GM23338 (cell line): Measurements from ENCODE around the gene CTNNA1. TPM values are rescaled to one million over a fixed set of nuclear protein-coding genes. Genes with fewer than 3 reads are reported as not detected.
"Not testable (repeated sequence)": the region's sequence is repeated elsewhere in the genome, so short reads cannot be mapped to it uniquely, and the experiment has no call there.

Source experiments
- ATAC-seq: fragments of 200-7000 bp; cut with Tn5 transposase; 3 replicates; pipeline ENCODE4 v1.9.1; 2020
- DNase-seq: peaks from one replicate; pipeline ENCODE4 v3.0.0-alpha.2; 2015; ENCODE audit warnings: low spot score
- H2AFZ ChIP-seq: fragments of 200-600 bp; sonication (generic); 2 replicates; pipeline ENCODE4 v1.8.0; 2016; ENCODE audit warnings: antibody characterized with exemption, mild to moderate bottlenecking, moderate library complexity
- H3F3A ChIP-seq: fragments of 200-600 bp; sonication (generic); replicated peaks from 2 replicates; pipeline ENCODE4 v1.8.0; 2017; ENCODE audit warnings: antibody characterized with exemption, mixed run types, low read depth
- H3K27ac ChIP-seq: fragments of 200-600 bp; sonication (generic); 2 replicates; pipeline ENCODE4 v1.6.1; 2016; ENCODE audit warnings: low read depth
- H3K27me3 ChIP-seq: fragments of 200-600 bp; sonication (generic); 2 replicates; pipeline ENCODE4 v1.8.0; 2016; ENCODE audit warnings: mild to moderate bottlenecking, mixed run types, moderate library complexity; ENCODE audit not compliant: insufficient read depth
- H3K36me3 ChIP-seq: fragments of 200-600 bp; sonication (generic); 2 replicates; pipeline ENCODE4 v1.8.0; 2016; ENCODE audit warnings: mild to moderate bottlenecking; ENCODE audit not compliant: insufficient read depth
- H3K4me1 ChIP-seq: fragments of 200-600 bp; sonication (generic); 2 replicates; pipeline ENCODE4 v1.8.0; 2016; ENCODE audit warnings: mild to moderate bottlenecking, moderate library complexity; ENCODE audit not compliant: insufficient read depth
- H3K4me2 ChIP-seq: fragments of 200-600 bp; sonication (generic); 2 replicates; pipeline ENCODE4 v1.7.1; 2017; ENCODE audit warnings: mixed run types
- H3K4me3 ChIP-seq: fragments of 200-600 bp; sonication (generic); 2 replicates; pipeline ENCODE4 v1.6.1; 2016; ENCODE audit warnings: mixed run types
- H3K79me2 ChIP-seq: fragments of 200-600 bp; sonication (generic); replicated peaks from 2 replicates; pipeline ENCODE4 v1.8.0; 2017; ENCODE audit warnings: mild to moderate bottlenecking; ENCODE audit not compliant: insufficient read depth
- H3K9me2 ChIP-seq: fragments of 200-600 bp; sonication (generic); 2 replicates; pipeline ENCODE4 v1.8.0; 2017; ENCODE audit not compliant: insufficient read depth
- H4K20me1 ChIP-seq: fragments of 200-600 bp; sonication (generic); replicated peaks from 2 replicates; pipeline ENCODE4 v1.8.0; 2017; ENCODE audit warnings: mild to moderate bottlenecking; ENCODE audit not compliant: insufficient read depth
- H3K27ac Mint-ChIP-seq: 2 replicates; pipeline ENCODE4 v1.8.0; 2020; ENCODE audit warnings: inconsistent platforms, mild to moderate bottlenecking, moderate library complexity, mixed read lengths
- H3K27me3 Mint-ChIP-seq: 3 replicates; pipeline ENCODE4 v1.8.0; 2022; ENCODE audit warnings: low read depth, mild to moderate bottlenecking, moderate library complexity, mixed read lengths, inconsistent platforms; ENCODE audit not compliant: insufficient read depth, poor library complexity
- H3K36me3 Mint-ChIP-seq: 3 replicates; pipeline ENCODE4 v1.8.0; 2021; ENCODE audit warnings: low read depth, mild to moderate bottlenecking, inconsistent platforms, moderate library complexity, mixed read lengths
- H3K4me1 Mint-ChIP-seq: 3 replicates; pipeline ENCODE4 v1.8.0; 2020; ENCODE audit warnings: mild to moderate bottlenecking, inconsistent platforms, mixed read lengths
- H3K4me3 Mint-ChIP-seq: 3 replicates; pipeline ENCODE4 v1.8.0; 2021; ENCODE audit warnings: moderate library complexity, mild to moderate bottlenecking, inconsistent platforms, mixed read lengths
- H3K9me3 Mint-ChIP-seq: 3 replicates; pipeline ENCODE4 v1.8.0; 2020; ENCODE audit warnings: moderate library complexity, mild to moderate bottlenecking, inconsistent platforms, mixed read lengths
- CTCF ChIP-seq, 2 experiments: fragments of 200-600 bp in 1 of 2; sonication (generic) in 1 of 2; conservative IDR thresholded peaks; 2 replicates each; pipeline versions ENCODE4 v1.5.1 to v1.6.1; 2016 to 2017; ENCODE audit warnings: antibody characterized with exemption in 2 of 2, low read depth in 2 of 2, mild to moderate bottlenecking in 2 of 2, moderate library complexity in 1 of 2
- ZNF114 ChIP-seq: fragments of 250-450 bp; sonication (Bioruptor Pico); IDR thresholded peaks from 2 replicates; pipeline ENCODE4 v1.5.0; 2020; ENCODE audit warnings: mild to moderate bottlenecking, moderate library complexity
- ZNF462 ChIP-seq: fragments of 250-450 bp; sonication (Bioruptor Pico); IDR thresholded peaks from 2 replicates; pipeline ENCODE4 v1.5.0; 2020; ENCODE audit warnings: mild to moderate bottlenecking, moderate library complexity
- polyA plus RNA-seq: library from polyadenylated mRNA; unstranded; fragments of >200 nt; fragmentation: Nextera tagmentation; extraction: Ambion mirVana; gene quantifications from 2 replicates; pipeline ENCODE4 v1.2.1, GENCODE V29; 2016
- total RNA-seq: library from RNA; depleted of rRNA; stranded (reverse); fragments of >200 nt; shearing (Covaris generic); gene quantifications from 2 replicates; pipeline ENCODE4 v1.2.3, GENCODE V29; 2014

Gene CTNNA1
- total and polyA plus RNA-seq, 2 experiments from 2014 or later, result 111 to 348 TPM

DNA sequence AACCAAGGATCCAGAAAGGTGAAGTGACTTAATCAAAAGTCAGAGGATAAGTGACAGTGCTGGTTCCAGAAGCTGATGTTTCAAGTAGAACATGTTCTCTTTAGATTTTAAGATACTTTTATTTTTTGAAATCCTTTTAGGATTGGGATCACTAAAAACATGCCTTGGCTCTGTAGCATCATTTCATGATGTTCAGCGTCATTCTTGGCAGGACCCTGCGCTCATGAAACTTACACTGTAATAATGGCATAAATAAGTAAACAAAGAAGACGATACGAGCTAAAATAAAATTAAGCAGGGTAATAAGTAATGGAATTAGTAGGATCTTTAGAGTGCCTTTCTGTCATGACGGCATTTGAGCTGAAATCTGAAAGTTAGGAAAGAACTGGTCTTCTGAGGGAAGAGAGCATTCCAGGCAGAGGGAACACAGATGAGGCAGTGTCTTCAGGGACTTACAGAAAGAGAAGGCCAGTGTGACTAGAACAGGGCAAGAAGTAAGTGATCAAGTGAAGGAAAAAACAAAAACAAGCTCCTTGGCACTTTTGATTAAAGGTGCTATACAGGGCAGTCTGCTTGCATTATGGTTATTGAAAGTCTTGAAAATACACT is 19.9 kb downstream of the CTNNA1 start (continued):
- TF ChIP-seq ZNF462 (CRISPR knock-in tag) (no peak), ZNF114 (CRISPR knock-in tag) (no peak), CTCF (conservative IDR thresholded peaks at IDR 0.05; ENCODE audit: low read depth in 2 of 2) (no peak)

GRCh38 chr5:138773624-138774023 is 20.4 kb downstream of the CTNNA1 start:
- Mint-ChIP-seq H3K36me3 (peaks cover 45% of the 10 kb centered on the region), H3K4me1 (peaks cover 22% of the 10 kb centered on the region), H3K9me3 (peaks cover 24% of the 10 kb centered on the region)
- Histone ChIP-seq H3K4me1 (peaks cover 27% of the 10 kb centered on the region), H4K20me1 (peaks cover 35% of the 10 kb centered on the region), H3K79me2 (peaks cover 86% of the 10 kb centered on the region), H3K27ac (peak overlapping the region; percentile 76; the same call in 1 of the 2 replicates)
- H3K27me3 Mint-ChIP-seq, H3F3A ChIP-seq, H3K4me3 Mint-ChIP-seq, H3K4me3 ChIP-seq, H3K36me3 ChIP-seq, H3K9me2 ChIP-seq, ATAC-seq, DNase-seq, H2AFZ ChIP-seq, H3K4me2 ChIP-seq, H3K27ac Mint-ChIP-seq, H3K27me3 ChIP-seq: not testable (repeated sequence)
